Skin epidermis (tissue), 12 donors: ENCODE data around the gene SCN3B.
"Not testable (repeated sequence)": the region's sequence is repeated elsewhere in the genome, so short reads cannot be mapped to it uniquely, and the experiment has no call there.

Source experiments
- H3K27ac ChIP-seq, 21 experiments: fragments of 200-600 bp; sonication (generic) in 11 of 21; one replicate each; pipeline ENCODE4 v1.5.0; 2020; ENCODE audit warnings: mild to moderate bottlenecking in 3 of 21, inconsistent platforms in 2 of 21, moderate library complexity in 2 of 21
- H3K4me3 ChIP-seq, 7 experiments: fragments of 200-600 bp; sonication (generic) in 2 of 7; one replicate each; pipeline ENCODE4 v1.5.0; 2020; ENCODE audit warnings: inconsistent platforms in 2 of 7, mild to moderate bottlenecking in 2 of 7, moderate library complexity in 1 of 7

SCN3B gene

DNA sequence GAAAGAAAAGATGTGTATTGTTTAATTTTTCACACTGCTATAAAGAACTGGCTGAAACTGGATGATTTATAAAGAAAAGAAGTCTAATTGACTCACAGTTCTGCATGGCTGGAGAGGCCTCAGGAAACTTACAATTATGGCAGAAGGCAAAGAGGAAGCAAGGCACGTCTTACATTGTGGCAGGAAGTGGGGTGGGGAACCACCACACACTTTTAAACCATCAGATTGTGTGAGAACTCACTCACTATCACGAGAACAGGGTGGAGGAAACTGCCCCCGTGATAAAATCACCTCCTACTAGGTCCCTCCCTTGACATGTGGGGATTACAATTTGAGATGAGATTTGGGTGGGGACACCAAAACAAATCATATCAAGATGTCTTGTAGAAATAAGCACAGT is 5.5 kb upstream of the SCN3B start:
- H3K4me3 ChIP-seq, H3K27ac ChIP-seq: not testable (repeated sequence)

DNA sequence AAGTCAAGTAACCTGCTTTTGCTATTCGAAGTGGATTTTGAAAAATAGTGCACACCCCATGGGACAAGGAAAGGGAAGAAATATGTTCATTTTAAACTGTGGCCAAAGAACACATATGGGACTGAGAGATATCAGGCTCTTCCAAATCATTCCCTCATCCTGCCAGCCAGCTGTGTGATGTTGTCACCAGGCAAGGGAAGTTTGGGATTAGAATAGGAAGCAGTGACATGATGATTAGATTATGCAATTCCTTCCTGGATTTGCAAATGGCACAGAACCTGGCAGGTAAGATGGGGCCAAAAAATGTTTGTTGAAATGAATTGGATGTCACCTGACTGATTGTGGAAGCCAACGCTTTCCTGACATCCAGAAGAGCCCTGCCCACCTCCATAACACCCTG is 4.9 kb upstream of the SCN3B start:
- H3K4me3 ChIP-seq = no peak overlapping the region
- no peak overlapping the region for H3K27ac ChIP-seq

DNA sequence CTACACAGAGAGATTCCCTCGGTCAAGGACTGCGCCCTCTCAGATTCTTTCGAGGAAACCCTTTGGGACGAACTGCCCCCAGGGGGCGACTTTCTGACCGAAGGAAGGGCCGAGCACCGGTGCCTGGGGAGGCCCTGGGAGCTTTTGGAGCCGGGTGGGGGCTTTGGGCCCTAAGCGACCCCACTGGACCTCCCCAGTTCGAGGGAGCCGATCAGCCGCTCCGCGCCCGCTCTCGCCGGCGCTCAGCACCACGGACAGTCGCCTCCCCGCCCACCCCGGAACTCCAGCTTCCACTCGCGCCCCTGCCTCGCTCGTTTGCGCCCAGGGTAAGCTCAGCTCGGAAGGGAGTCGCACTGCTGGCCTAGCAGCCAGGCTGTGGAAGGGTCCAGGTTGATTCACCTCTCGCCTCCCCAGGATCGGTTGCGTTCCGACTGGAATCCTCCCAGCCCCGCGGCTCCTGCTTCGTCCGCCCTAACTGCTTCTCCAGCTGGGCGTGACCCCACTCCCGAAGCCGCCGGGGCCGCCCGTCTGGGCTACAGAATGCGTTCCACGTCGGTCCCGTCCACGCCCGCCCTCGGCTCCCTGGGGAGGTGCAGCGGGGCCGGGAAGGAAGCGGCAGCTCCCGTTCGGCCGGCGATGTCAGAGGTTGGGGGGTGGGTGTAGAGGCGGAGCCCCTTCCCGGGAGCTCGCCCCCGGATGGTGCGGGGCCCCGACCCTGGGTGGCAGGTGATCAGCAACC is 428 bp downstream of the SCN3B start:
- Histone ChIP-seq H3K4me3 (peak overlapping the region; percentile 31 to 50 (median 42)), H3K27ac (peak overlapping the region in 9 of 21 experiments; percentile 1 to 44 (median 32))

DNA sequence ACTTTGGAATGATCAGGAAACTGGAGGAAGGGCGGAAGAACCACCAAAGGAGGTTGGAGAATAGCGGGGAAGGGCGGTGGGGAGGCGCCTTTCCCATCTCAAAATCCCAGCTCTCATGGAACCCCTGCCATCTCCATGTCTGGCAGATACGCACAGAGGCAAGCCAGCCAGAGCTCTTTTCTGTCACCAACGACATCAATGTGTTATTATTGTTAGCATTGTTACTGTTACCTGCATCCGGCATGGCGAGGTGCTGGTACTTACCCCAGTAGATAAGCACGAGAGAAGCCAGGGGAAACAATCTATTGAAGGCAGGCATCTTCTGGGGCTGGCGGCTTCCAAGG is 969 bp downstream of the SCN3B start:
- H3K4me3 ChIP-seq = peak overlapping the region in 5 of 7 experiments; percentile 31 to 50 (median 47)
- H3K27ac ChIP-seq = no peak overlapping the region

DNA sequence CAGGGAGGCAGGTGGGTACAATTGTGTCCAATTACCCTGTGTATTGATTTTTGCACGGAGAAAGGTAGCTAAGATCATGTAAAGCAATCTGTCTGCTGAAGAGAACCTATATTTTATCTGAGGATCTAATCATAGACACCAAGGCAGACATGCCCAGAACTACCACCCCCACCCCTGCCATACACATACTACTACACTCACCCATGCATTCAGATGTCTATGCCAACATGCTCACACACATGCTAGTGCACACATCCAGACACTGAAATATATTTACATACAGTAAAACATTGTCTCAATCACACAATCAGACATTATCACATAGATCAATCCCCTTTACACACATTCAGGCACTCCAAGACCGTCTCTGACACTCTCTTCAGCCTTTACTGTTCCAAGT is 1.8 kb downstream of the SCN3B start:
- Histone ChIP-seq H3K27ac (no peak overlapping the region), H3K4me3 (no peak overlapping the region)

DNA sequence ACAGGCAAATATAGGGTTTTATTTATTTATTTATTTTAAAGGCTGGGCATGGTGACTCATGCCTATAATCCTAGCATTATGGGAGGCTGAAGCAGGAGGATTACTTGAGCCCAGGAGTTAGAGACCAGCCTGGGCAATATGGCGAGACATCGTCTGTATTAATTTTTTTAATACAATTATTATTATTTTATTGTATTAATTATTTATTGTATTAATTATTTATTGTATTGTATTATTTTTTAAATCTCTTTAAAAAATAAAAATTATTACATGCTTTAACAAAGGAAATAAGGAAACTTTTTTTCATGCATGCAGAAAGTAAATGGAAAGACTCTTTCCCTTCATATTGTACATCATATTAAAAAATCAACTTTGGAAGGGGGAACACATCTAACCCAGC is 3.5 kb downstream of the SCN3B start:
- Histone ChIP-seq H3K4me3 (no peak overlapping the region), H3K27ac (no peak overlapping the region)

DNA sequence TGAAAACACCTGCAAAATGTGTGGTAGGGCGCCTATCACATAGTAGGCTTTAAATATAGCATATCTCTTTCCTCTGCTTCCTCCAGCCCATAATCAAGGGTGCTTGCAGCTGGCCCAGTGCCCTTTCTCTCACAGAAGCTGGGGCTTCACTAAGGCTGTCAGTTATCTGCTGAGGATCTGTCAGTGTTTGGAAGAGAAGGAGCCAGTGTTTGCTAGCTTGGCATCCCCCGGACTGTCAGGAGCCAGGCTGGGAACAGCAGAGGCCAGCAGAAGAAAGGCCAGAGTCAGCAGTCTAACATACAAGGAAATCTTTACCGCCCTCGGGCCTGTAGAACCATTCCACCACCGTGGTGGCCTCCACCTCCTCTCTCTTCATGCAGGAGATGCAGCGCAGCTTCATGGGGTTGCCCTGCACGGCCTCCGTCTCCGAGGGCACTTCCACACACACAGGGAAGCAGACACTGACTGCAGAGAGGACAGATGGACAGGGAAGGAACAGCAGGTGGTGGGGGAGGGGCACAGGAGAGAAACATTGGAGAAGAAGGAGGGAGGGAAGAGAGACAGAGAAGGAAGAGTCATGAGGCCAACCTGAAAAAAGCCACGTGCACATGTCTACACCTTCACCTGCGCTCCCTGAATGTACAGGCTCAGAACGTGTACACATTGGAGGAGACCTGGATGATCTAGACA is 9.0 kb downstream of the SCN3B start:
- no peak overlapping the region for H3K27ac ChIP-seq
- no peak overlapping the region for H3K4me3 ChIP-seq

DNA sequence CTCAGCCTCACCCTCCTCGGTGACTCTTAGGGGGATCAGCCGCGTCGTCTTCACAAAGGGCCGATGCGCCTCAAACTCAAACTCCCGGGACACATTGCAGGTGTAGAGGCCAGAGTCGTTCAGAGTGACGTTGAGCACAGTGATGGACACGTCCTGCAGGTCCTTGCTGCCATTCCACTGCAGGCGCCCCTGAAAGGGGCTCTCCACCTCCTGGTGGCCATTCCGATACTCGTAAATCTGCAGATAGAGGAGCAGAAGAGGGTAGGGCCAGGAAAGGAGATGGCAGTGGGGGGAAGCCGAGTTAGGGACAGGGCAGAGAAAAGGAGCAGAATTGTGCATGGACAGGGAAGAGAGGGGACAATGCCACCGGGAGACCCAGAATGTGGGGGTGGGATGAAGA is 12.0 kb downstream of the SCN3B start:
- Histone ChIP-seq H3K27ac (no peak overlapping the region), H3K4me3 (no peak overlapping the region)

DNA sequence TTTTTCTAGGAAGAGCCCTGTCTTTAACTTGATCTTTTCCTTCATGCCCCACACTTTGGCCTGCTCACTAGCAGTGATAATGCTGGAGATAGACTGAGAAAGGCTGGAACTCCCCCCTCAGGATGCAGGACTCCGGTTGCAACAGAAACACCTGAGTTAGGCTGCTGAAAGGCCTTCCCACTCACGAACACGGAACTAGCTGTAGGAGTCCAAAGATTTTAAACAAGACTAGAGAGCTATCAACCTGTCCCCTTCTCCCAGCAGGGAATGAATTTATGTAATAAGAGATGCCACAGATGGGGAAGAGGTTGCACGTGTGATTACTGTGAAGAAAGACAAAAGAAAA is 13.0 kb downstream of the SCN3B start:
- Histone ChIP-seq H3K4me3 (no peak overlapping the region), H3K27ac (no peak overlapping the region)

DNA sequence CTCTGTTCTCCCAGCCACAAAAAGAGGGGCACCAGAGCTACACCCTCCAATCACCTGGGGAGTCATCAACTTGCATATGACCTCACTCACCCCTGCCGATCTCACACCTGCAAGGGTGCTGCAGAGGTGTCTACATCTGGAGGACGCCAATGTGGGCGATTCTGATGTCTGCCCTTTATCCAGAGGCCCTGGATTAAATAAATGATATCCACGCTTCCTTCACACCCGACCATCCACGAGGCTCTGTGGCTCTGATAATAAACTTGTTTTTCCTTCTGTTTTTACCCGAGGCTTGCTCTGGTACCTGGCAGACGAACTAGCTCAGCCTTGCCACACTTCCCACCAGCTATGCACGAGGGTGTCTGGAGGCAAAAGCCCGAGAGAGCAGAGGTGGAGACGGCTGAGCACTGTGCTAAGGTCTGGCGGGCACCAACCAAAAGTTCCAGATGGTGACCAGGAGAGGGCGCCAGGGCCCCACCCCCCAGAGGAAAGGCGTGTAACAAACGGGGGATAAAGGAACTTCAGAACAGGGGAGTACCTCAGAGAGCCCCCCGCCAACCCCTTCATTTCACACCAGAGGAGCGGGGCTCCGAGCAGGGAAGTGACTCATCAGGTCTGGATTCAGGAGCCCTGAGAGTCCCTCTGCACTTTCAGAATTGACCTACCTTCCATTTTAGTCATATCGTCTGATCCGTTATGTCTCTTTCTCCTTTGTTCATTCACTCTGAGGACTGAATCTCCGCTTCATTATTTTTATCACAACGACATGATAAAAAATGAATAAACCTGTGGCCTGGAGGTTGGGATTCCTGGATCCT is 13.5 kb downstream of the SCN3B start:
- no peak overlapping the region for H3K4me3 ChIP-seq
- H3K27ac ChIP-seq = no peak overlapping the region

DNA sequence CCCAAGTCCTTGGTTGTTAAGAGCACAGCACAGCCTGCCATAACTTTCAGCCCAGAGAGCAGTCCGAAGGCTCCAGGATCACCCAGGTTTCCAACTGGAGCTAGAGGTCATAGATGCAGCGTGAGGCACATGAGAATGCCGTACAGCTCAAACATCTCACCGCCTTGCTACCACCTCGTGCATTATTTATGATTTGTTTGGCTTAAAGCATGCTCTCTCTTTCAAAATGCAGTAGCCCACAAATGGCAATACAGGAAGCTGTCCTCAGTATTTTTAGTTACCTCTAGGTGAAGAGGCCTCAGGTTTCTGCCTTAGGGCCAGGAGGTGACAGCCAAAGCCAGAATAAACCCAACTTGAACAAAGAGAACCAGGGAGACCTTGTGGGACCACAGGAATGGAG is 14.4 kb downstream of the SCN3B start:
- H3K4me3 ChIP-seq = no peak overlapping the region
- H3K27ac ChIP-seq = no peak overlapping the region

DNA sequence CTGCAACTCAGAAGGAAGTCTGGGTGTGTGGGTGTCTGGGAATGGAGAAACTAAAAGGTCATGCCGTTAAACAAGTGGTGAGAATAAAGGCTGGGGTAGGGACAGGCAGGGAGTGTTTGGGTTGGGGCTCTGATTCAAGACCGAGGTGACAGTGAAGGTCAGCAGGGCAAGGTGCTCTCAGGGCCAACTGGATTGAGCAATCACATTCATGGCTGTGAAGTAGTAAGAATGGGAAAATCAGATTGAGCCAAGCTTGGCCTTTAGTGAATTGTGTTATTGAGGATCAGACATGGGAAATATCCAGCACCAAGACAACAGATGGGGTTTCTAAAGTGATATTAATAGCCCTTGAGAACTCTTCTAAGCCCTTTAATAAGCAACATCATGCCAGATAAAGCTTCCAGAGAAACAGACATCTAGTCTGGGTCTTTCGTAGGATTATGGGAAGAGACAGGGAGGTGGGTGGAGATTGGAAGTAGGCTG is 24.3 kb downstream of the SCN3B start:
- H3K27ac ChIP-seq = no peak overlapping the region

DNA sequence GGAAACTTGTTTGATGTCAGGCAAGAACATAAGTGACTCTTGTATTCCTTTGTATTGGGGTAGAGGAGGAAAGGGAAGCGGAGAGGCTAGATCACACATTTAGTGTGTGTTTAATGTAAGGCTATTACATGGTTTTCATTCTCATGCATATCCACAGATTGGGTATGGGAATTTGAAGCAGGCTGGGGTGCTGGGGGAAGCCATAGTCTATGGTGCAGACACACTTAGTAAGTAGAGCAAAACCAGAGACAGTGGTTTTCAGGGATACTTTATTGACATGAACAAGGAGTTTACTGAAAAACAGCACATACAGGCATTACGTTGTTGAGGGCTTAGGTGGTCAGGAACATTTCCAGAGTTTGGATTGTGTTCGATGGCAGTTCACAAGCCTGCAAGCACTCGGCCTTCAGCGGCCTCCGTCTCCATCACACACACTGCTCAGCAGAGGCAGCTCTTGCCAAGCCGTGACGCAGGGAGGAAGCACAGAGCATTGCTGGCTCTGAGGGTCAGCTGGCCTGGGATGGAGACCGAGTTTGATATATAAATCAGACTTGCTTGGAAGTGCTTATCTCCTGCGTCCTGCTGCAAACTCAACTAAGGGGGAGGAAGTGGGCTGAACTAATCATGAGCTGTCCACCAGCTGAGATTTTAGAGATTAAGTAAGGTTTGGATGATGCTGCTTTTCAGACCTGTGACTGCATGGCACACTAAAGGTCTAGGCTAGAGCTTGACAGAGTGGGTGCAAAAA is 25.3 kb downstream of the SCN3B start:
- Histone ChIP-seq H3K4me3 (no peak overlapping the region), H3K27ac (no peak overlapping the region)

More for the DNA sequence above, 24.3 kb downstream of the SCN3B start:
- no peak overlapping the region for H3K4me3 ChIP-seq

DNA sequence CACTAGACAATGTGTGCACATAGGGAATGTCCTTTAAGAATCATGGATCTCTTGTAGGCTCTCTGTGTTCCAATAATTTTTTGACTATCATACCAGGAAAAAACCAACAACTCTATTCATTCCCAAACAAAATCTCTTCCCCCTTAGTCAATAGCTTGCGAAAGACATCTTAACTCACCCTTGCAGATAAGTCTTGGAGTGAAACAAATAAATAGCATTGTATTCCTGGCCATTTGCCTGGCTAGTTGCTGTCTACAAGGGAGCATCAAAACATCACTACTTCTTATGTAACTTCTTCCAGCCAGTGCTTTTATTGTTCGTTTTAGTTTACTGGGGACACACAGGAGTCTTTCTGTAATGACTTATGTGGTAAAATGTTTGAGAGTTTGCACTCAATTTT is 29.4 kb downstream of the SCN3B start:
- no peak overlapping the region for H3K4me3 ChIP-seq
- H3K27ac ChIP-seq = no peak overlapping the region

DNA sequence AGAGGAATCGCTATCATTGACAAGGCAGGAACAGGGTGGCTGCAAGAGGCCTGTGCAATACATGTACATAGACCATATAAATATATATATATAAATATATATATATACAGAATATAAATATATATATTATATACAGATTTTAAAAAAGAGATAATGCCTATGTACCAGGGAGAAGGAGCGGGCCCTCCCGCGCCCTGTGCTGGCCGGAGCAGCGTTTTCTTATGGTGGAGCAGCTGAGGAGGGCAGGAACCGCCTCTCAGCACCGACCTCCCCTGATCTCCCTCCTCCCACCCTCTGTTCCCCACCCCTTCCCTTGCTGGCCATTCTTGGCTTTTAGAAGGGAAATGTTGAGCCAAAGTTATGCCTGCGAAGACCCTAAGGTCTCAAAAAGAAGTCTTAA is 31.8 kb downstream of the SCN3B start:
- no peak overlapping the region for H3K4me3 ChIP-seq
- H3K27ac ChIP-seq = no peak overlapping the region

DNA sequence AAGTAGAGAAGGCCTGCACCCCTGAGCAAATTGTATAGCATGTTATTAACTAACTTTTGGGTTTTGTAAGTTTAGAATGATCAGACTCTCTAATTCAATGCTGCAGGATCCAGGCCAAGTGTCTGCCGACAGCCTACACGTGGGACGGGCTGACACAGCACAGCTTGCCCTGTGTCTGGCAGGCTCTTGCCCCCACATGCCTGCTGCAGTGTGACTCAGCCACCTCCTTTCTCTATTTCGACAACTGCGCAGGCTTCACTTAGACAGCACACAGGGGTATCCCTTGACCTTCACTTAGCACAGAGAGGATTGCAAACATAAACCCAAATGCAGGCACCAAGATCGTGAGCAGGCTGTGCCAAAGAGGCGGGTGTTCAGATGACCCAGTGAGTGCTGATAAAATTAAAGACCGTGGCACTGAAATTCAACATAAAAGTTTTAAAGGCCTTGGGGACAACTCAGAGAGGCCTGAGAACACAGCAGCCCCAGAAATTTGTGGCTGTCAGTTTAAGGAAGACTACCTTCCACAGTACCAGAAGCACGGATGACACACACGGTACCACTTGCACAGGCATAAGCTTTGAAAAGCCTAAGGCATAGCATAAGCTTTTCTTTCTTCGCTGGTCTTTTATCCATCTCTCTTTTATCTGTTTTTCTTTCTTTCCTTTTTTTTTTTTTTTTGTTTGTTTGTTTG is 37.8 kb downstream of the SCN3B start:
- no peak overlapping the region for H3K4me3 ChIP-seq
- H3K27ac ChIP-seq = peak overlapping the region in 2 of 21 experiments; percentile 28 to 46

DNA sequence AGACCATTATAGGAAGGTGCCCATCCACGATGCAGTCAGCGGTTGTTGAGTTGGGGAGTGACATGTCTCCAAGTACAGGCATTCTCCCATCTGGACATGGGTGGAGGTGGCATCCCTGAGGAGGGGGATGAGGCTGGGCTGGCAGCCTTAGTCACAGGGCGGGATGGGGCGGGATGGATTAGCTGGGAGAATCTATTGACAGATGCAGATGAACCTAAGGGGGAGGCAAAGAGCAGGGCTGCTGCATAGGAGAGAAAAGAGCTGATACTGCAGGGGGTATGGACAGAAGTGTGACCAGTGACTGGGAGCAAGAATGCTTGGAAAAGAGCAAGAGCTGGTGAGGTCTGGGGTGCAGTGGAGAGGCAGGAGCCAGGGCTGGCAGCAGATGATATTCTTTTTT is 42.7 kb downstream of the SCN3B start:
- Histone ChIP-seq H3K27ac (no peak overlapping the region), H3K4me3 (no peak overlapping the region)

DNA sequence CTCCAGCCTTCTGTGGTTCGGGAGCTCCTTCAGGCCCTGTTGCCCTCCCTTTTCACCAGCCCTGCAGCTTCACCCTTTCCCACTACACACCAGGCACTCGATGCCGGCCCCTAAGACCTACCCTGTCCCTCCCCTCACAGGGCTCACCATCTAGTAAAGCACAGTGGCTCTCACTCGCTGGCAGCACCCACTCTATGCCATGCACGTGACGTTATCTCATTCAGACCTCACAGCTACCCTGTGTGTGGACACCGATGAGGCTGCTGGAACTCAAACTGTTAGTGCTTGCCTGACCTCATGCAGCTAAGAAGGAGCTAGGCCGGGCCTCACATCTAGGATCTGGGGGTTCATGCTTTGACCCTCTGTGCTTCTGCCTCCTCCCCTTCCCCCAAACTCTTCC is 45.5 kb downstream of the SCN3B start:
- no peak overlapping the region for H3K27ac ChIP-seq
- H3K4me3 ChIP-seq = no peak overlapping the region

DNA sequence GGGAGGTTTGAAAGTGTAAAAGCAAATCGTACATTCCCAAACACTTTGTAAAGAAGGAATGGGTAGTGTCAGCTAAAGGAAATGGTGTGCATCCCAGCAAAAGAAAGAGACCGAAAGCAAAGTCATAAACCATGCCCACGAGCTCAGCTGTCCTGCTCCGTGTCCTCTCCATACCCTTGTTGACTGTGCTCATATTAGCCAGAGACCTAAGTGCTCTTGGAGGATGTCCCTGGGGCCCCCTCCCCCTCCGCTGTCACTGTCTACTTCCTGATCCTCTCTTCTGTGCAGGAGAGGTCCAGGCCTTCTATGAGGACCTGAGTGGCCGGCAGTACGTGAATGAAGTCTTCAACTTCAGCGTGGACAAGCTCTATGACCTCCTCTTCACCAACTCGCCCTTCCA is 46.1 kb downstream of the SCN3B start:
- Histone ChIP-seq H3K27ac (no peak overlapping the region), H3K4me3 (no peak overlapping the region)

DNA sequence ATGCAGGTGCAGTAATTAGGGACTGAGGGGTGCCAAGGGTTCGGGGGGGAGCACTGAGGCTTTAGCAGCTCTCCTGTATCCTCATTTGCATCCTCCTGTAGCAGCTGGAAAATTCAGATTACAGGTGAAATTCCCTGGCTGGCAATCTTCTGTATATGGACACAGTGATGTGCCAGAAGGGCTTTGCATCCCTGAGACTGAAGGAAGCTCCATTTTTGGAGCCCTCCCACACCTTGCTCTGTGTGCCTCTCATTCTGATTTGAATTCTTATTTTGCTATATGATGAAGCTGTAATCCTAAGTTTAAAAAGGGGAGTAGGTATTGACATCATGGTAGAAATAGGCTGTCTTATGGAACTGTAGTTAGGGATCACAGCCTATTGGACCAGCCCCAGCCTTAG is 46.6 kb downstream of the SCN3B start:
- H3K4me3 ChIP-seq = no peak overlapping the region
- H3K27ac ChIP-seq = no peak overlapping the region
